HPDE6-E6E7 (cell line): ENCODE measurements around the gene ZSCAN20.

ENCODE experiments used
- DNase-seq: peaks from one replicate; pipeline ENCODE4 v3.0.0; 2011; ENCODE audit warnings: missing footprints; ENCODE audit errors: extremely low spot score

Gene ZSCAN20

GRCh38 chr1:33535334-33535733 is 62.9 kb downstream of the ZSCAN20 start:
- DNase-seq: no peak

- no peak for DNase-seq
Measured at GRCh38 chr1:33537885-33538284, 65.4 kb downstream of the ZSCAN20 start.

- DNase-seq: no peak
Measured at GRCh38 chr1:33541966-33542365, 69.5 kb downstream of the ZSCAN20 start.
